Activated gamma-delta T cell treated with anti-CD3 and anti-CD28 coated beads, Interleukin-2, amount 50 U/mL, for 16 hours (primary cell): Measurements from ENCODE around the gene DYNLT2.
"Not testable (repeated sequence)": the region's sequence is repeated elsewhere in the genome, so short reads cannot be mapped to it uniquely, and the experiment has no call there.

Source experiments
- DNase-seq: peaks from one replicate; pipeline ENCODE4 v3.0.0-alpha.2; 2020; ENCODE audit warnings: low read depth

The DYNLT2 gene

DNA sequence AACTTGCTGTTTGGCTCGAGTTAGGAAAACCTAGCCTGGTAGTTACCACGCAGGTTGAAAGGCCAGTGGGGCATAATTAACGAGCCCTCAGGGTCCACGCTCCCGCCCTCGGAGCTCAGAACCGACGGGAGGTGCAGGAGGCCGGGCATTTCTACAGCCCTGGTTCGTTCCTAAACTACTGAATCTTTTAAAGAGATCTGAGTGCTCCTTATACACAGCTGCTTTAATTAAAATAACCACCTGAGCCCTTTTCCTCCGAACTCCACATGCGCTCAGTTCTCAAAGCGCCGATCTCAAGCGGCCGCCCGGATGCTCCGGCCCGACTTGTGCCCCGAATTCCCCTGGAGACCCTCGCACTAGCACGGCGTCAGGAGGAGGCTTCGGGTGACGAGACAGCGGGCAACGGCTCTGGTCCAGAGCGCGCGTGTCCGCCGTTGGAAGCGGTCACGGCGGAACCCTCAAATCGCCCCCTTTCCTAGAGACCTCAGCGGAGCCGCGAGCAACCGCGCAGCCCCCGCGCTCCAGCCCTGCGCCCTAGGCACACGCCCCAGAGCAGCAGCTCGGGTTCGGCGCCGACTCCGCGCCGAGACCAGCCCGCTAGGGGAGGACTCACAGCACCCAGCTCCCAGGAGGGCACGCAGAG lies 49.9 kb downstream of the DYNLT2 start:
- DNase-seq, result no peak

DNA sequence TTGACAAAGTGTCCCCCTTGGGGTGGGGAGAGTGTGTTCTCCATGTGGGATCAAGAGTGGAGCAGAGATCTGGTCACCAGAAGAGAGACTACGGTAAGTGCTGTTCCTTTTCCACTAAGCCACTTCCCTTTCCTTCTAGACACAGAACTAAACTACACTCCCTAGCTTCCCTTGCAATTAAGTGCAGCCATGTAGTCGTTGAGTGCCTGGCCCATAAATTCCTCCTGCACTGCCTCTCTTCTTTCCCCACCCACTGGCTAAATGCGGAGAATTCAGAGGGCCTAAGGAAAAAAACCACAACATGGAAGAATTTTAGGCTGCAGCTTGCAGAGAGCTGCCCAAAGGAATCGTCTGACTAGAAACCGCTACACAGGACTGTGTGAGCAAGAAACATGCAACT lies 51.1 kb downstream of the DYNLT2 start:
- DNase-seq, result no peak

DNA sequence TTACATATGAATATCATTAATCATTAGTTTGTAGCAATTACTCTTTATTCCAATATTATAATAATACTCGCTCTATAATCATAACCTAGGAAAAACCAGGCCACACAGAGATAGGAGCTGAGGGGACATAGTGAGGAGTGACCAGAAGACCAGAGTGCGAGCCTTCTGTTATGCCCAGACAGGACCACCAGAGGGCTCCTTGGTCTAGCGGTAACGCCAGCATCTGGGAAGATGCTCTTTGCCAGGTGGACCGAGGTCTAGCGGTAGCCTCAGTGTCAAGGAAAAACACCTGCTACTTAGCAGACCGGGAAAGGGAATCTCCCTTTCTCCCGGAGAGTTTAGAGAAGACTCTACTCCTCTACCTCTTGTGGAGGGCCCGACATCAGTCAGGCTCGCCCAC lies 54.3 kb downstream of the DYNLT2 start:
- not testable (repeated sequence) for DNase-seq

DNA sequence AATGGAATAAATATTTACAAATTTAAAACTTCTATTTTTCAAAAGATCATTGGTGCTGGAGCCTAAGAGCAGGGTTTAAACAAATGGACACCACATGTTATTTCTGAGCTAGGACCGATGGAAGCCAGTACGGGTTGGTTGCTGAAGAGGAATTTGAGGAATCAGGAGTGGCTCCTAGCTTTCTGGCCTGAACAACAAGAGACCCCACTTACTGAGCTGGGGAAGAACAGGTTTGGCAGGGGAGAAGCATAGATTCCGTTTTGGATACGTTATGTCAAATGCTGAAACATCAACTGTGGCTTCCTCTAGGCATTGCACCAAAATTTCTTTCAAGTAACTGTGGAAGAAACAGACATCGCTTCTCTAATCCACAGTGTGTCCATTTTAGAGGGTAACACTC lies 56.2 kb downstream of the DYNLT2 start:
- DNase-seq, result no peak

DNA sequence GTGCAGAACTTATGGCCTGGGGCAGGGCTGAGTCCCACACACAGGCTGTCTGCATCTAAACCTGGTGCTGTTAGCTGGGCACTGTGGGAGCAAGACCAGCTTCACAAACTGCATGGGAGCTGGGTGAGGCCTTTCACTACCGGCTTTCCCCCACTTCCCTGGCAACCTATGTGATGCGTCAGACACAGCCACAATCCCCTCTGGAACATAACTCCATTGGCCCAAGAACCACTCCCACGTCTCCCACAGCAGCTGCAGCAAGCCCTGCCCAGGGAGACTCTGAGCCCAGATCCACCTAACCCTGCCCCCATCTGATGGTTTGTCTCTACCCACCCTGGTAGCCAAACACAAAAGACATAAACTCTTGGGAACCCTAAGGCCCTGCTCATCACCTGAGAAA lies 58.9 kb downstream of the DYNLT2 start:
- no peak for DNase-seq

DNA sequence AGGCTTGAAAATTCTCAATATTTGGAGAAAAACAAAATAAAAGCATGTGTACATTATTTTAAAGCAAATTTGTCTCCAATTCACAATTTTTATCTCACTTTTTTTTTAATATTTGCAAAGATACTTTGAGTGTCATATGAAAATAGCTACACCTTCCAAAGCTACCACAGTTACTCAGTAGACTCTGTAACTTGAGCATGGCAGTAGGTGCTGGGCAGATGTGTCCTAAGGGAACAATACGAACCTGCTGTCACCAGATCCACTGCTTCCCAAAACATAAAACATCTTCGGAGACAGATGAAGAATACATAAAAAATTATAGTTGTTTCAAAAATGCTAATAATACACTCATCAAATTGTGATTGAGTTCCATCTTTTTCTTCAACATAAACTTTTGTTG lies 60.1 kb downstream of the DYNLT2 start:
- DNase-seq, result no peak
